ENCODE data around the gene PCOLCE2.

DNA sequence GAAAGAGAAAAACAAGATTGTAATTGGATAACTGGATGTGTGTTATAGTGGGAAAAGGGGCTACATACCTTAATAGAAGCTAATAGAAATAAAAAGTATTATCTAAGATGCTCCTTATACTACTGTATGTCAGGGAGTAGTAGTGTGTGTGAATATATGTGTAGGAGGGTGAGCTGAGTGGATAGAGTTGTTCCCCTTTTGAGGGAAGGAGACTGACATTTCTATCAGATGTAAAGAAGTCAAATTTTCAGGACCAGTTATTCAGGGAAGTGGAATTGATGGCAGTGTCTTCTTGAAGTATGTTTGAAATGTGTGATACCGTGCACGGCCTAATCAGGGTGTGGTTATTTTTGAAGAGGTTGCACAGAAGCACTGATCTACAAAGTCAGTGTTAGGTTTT, 49.1 kb downstream of the PCOLCE2 start:
- TF ChIP-seq, protein P1, sequence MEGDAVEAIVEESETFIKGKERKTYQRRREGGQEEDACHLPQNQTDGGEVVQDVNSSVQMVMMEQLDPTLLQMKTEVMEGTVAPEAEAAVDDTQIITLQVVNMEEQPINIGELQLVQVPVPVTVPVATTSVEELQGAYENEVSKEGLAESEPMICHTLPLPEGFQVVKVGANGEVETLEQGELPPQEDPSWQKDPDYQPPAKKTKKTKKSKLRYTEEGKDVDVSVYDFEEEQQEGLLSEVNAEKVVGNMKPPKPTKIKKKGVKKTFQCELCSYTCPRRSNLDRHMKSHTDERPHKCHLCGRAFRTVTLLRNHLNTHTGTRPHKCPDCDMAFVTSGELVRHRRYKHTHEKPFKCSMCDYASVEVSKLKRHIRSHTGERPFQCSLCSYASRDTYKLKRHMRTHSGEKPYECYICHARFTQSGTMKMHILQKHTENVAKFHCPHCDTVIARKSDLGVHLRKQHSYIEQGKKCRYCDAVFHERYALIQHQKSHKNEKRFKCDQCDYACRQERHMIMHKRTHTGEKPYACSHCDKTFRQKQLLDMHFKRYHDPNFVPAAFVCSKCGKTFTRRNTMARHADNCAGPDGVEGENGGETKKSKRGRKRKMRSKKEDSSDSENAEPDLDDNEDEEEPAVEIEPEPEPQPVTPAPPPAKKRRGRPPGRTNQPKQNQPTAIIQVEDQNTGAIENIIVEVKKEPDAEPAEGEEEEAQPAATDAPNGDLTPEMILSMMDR (IDR thresholded peaks at IDR 0.05) = no peak
- TF ChIP-seq POLR2A (IDR thresholded peaks at IDR 0.05) = no peak

All from adrenal gland (tissue), 5 donors.